ENCODE measurements around the gene WDR87. TPM values are rescaled to one million over a fixed set of nuclear protein-coding genes. Genes with fewer than 3 reads are reported as not detected.

Gene WDR87
- total and polyA plus RNA-seq, 9 of the 15 experiments (the other 6 are each of a cell fraction or from before 2014, with no cell fraction given) = not detected

- in situ Hi-C loops (cut with MboI) = no loop called here
- Histone ChIP-seq H3K79me2 (ENCODE audit: control insufficient read depth, insufficient read depth, low read length) (no peaks in the 10 kb centered on the region), H3K4me3 (no peak overlapping the region), H3K9ac (ENCODE audit: insufficient read depth in 1 of 2, low read depth in 2 of 2, low read length in 2 of 2) (no peak overlapping the region), H3K9me3 (replicated peaks; ENCODE audit: control insufficient read depth, insufficient read depth, low read depth, low read length) (no peaks in the 10 kb centered on the region), H3K27me3 (ENCODE audit: control insufficient read depth in 2 of 2, insufficient read depth in 2 of 2, low read length in 2 of 2) (peaks cover 0 to 7% of the 10 kb centered on the region in 2 experiments; a peak in 1 of 5 replicates), H2AFZ (ENCODE audit: low read depth, low read length) (no peak overlapping the region), H4K20me1 (replicated peaks; ENCODE audit: control insufficient read depth, insufficient read depth, low read length) (no peaks in the 10 kb centered on the region), H3K4me1 (replicated peaks in 1 of 2; ENCODE audit: control insufficient read depth in 2 of 2, insufficient read depth in 2 of 2, low read length in 2 of 2) (peaks cover 0 to 6% of the 10 kb centered on the region in 2 experiments; a peak in 2 of 5 replicates), H3K27ac (ENCODE audit: extremely low read depth, low read depth, low read length) (no peak overlapping the region), H3K36me3 (ENCODE audit: control insufficient read depth, insufficient read depth, low read length) (no peaks in the 10 kb centered on the region), H3K4me2 (ENCODE audit: insufficient read depth, low read length) (no peak overlapping the region), H3K9me1 (ENCODE audit: control insufficient read depth, insufficient read depth, low read length) (no peaks in the 10 kb centered on the region)
- TF ChIP-seq ZNF217 (CRISPR knock-in tag; IDR thresholded peaks at IDR 0.05) = no peak
- no peak for TF ChIP-seq STAT5B (CRISPR knock-in tag; IDR thresholded peaks at IDR 0.05)
- no peak for TF ChIP-seq RNF2 (IDR thresholded peaks at IDR 0.05)
- TF ChIP-seq C11orf30 (IDR thresholded peaks at IDR 0.05; ENCODE audit: low read depth) = no peak
- TF ChIP-seq ASH1L (IDR thresholded peaks at IDR 0.05; ENCODE audit: borderline replicate concordance, low read depth, partially characterized antibody) = no peak
- TF ChIP-seq U2AF1 (optimal IDR thresholded peaks at IDR 0.05; ENCODE audit: low read depth, low read length) = no peak
- TF ChIP-seq MED1 (CRISPR knock-in tag; IDR thresholded peaks at IDR 0.05; ENCODE audit: borderline replicate concordance) = no peak
- no peak for TF ChIP-seq SIN3A (IDR thresholded peaks at IDR 0.05; ENCODE audit: borderline replicate concordance in 2 of 2, control insufficient read depth in 1 of 2, low read depth in 2 of 2, low read length in 2 of 2)
- TF ChIP-seq L3MBTL2 (IDR thresholded peaks at IDR 0.05) = no peak
- TF ChIP-seq POLR2AphosphoS2 (IDR thresholded peaks at IDR 0.05; ENCODE audit: low read length) = no peak
- TF ChIP-seq, protein P1, sequence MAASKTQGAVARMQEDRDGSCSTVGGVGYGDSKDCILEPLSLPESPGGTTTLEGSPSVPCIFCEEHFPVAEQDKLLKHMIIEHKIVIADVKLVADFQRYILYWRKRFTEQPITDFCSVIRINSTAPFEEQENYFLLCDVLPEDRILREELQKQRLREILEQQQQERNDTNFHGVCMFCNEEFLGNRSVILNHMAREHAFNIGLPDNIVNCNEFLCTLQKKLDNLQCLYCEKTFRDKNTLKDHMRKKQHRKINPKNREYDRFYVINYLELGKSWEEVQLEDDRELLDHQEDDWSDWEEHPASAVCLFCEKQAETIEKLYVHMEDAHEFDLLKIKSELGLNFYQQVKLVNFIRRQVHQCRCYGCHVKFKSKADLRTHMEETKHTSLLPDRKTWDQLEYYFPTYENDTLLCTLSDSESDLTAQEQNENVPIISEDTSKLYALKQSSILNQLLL (CRISPR knock-in tag; IDR thresholded peaks at IDR 0.05; ENCODE audit: borderline replicate concordance) = no peak
- TF ChIP-seq, protein P2, sequence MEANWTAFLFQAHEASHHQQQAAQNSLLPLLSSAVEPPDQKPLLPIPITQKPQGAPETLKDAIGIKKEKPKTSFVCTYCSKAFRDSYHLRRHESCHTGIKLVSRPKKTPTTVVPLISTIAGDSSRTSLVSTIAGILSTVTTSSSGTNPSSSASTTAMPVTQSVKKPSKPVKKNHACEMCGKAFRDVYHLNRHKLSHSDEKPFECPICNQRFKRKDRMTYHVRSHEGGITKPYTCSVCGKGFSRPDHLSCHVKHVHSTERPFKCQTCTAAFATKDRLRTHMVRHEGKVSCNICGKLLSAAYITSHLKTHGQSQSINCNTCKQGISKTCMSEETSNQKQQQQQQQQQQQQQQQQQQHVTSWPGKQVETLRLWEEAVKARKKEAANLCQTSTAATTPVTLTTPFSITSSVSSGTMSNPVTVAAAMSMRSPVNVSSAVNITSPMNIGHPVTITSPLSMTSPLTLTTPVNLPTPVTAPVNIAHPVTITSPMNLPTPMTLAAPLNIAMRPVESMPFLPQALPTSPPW (CRISPR knock-in tag; IDR thresholded peaks at IDR 0.05) = no peak
- no peak for TF ChIP-seq MEIS2 (IDR thresholded peaks at IDR 0.05; ENCODE audit: partially characterized antibody)
- no peak for TF ChIP-seq ZSCAN32 (CRISPR knock-in tag; IDR thresholded peaks at IDR 0.05)
- no peak for TF ChIP-seq TRIM25 (IDR thresholded peaks at IDR 0.05; ENCODE audit: borderline replicate concordance)
- no peak for TF ChIP-seq KHSRP (IDR thresholded peaks at IDR 0.05)
- CTCF ChIA-PET (ENCODE audit: low intra/inter-chr PET ratio) = no interaction called here
- no TSS peak for BruUV-seq (replicated peaks)
- ATAC-seq (no peak), DNase-seq (ENCODE audit: extremely low read depth in 1 of 4, low spot score in 3 of 4) (no peak), FAIRE-seq (no peak)
- WGBS (ENCODE audit: insufficient coverage, low coverage, missing lambda C conversion rate) = 33% methylated on average over 9 of the region's 9 CpGs
- POLR2A ChIA-PET = no interaction called here
- intact Hi-C loops (cut with micrococcal nuclease) = no loop called here
Observed at GRCh38 chr19:37933937-37934358, 27.6 kb upstream of the WDR87 start.

Measured in K562 (cell line).